GM23338 (cell line): Measurements from ENCODE around the gene PARD6B. TPM values are rescaled to one million over a fixed set of nuclear protein-coding genes. Genes with fewer than 3 reads are reported as not detected.

Source experiments
- CREB1 ChIP-seq: fragments of 250-450 bp; sonication (Bioruptor Pico); IDR thresholded peaks from 2 replicates; pipeline ENCODE4 v1.5.0; 2020; ENCODE audit warnings: low read depth, mild to moderate bottlenecking, moderate library complexity
- CTCF ChIP-seq, 2 experiments: fragments of 200-600 bp in 1 of 2; sonication (generic) in 1 of 2; conservative IDR thresholded peaks; 2 replicates each; pipeline versions ENCODE4 v1.5.1 to v1.6.1; 2016 to 2017; ENCODE audit warnings: antibody characterized with exemption in 2 of 2, low read depth in 2 of 2, mild to moderate bottlenecking in 2 of 2, moderate library complexity in 1 of 2
- ETS1 ChIP-seq: IDR thresholded peaks from 2 replicates; pipeline ENCODE4 v1.6.1; 2016; ENCODE audit warnings: antibody characterized with exemption
- EZH2phosphoT487 ChIP-seq: fragments of 200-600 bp; sonication (generic); IDR thresholded peaks from one replicate; pipeline ENCODE4 v1.8.1; 2018; ENCODE audit warnings: antibody characterized with exemption; ENCODE audit not compliant: unreplicated experiment
- JUNB ChIP-seq: IDR thresholded peaks from one replicate; pipeline ENCODE4 v1.6.1; 2016; ENCODE audit warnings: antibody characterized with exemption; ENCODE audit not compliant: unreplicated experiment
- NANOG ChIP-seq: IDR thresholded peaks from 2 replicates; pipeline ENCODE4 v1.6.1; 2016; ENCODE audit warnings: antibody characterized with exemption, borderline replicate concordance
- POLR2AphosphoS5 ChIP-seq: IDR thresholded peaks from 2 replicates; pipeline ENCODE4 v1.6.1; 2016; ENCODE audit warnings: antibody characterized with exemption, low read depth
- REST ChIP-seq: IDR thresholded peaks from one replicate; pipeline ENCODE4 v1.6.1; 2018; ENCODE audit warnings: antibody characterized with exemption; ENCODE audit not compliant: unreplicated experiment
- STAT1 ChIP-seq: IDR thresholded peaks from one replicate; pipeline ENCODE4 v1.6.1; 2016; ENCODE audit warnings: antibody characterized with exemption; ENCODE audit not compliant: unreplicated experiment
- ZNF114 ChIP-seq: fragments of 250-450 bp; sonication (Bioruptor Pico); IDR thresholded peaks from 2 replicates; pipeline ENCODE4 v1.5.0; 2020; ENCODE audit warnings: mild to moderate bottlenecking, moderate library complexity
- ZNF331 ChIP-seq: fragments of 250-450 bp; sonication (Bioruptor Pico); IDR thresholded peaks from 2 replicates; pipeline ENCODE4 v1.5.0; 2020; ENCODE audit warnings: low read depth, mild to moderate bottlenecking, moderate library complexity
- polyA plus RNA-seq: library from polyadenylated mRNA; unstranded; fragments of >200 nt; fragmentation: Nextera tagmentation; extraction: Ambion mirVana; gene quantifications from 2 replicates; pipeline ENCODE4 v1.2.1, GENCODE V29; 2016
- total RNA-seq: library from RNA; depleted of rRNA; stranded (reverse); fragments of >200 nt; shearing (Covaris generic); gene quantifications from 2 replicates; pipeline ENCODE4 v1.2.3, GENCODE V29; 2014
- TF ChIP-seq, protein P1 (sequence below): fragments of 250-450 bp; sonication (Bioruptor Pico); IDR thresholded peaks from 2 replicates; pipeline ENCODE4 v1.5.0; 2020; ENCODE audit warnings: mild to moderate bottlenecking, moderate library complexity

PARD6B gene
- total and polyA plus RNA-seq, 2 experiments from 2014 or later = 23.5 to 29.2 TPM

- TF ChIP-seq, protein P1, sequence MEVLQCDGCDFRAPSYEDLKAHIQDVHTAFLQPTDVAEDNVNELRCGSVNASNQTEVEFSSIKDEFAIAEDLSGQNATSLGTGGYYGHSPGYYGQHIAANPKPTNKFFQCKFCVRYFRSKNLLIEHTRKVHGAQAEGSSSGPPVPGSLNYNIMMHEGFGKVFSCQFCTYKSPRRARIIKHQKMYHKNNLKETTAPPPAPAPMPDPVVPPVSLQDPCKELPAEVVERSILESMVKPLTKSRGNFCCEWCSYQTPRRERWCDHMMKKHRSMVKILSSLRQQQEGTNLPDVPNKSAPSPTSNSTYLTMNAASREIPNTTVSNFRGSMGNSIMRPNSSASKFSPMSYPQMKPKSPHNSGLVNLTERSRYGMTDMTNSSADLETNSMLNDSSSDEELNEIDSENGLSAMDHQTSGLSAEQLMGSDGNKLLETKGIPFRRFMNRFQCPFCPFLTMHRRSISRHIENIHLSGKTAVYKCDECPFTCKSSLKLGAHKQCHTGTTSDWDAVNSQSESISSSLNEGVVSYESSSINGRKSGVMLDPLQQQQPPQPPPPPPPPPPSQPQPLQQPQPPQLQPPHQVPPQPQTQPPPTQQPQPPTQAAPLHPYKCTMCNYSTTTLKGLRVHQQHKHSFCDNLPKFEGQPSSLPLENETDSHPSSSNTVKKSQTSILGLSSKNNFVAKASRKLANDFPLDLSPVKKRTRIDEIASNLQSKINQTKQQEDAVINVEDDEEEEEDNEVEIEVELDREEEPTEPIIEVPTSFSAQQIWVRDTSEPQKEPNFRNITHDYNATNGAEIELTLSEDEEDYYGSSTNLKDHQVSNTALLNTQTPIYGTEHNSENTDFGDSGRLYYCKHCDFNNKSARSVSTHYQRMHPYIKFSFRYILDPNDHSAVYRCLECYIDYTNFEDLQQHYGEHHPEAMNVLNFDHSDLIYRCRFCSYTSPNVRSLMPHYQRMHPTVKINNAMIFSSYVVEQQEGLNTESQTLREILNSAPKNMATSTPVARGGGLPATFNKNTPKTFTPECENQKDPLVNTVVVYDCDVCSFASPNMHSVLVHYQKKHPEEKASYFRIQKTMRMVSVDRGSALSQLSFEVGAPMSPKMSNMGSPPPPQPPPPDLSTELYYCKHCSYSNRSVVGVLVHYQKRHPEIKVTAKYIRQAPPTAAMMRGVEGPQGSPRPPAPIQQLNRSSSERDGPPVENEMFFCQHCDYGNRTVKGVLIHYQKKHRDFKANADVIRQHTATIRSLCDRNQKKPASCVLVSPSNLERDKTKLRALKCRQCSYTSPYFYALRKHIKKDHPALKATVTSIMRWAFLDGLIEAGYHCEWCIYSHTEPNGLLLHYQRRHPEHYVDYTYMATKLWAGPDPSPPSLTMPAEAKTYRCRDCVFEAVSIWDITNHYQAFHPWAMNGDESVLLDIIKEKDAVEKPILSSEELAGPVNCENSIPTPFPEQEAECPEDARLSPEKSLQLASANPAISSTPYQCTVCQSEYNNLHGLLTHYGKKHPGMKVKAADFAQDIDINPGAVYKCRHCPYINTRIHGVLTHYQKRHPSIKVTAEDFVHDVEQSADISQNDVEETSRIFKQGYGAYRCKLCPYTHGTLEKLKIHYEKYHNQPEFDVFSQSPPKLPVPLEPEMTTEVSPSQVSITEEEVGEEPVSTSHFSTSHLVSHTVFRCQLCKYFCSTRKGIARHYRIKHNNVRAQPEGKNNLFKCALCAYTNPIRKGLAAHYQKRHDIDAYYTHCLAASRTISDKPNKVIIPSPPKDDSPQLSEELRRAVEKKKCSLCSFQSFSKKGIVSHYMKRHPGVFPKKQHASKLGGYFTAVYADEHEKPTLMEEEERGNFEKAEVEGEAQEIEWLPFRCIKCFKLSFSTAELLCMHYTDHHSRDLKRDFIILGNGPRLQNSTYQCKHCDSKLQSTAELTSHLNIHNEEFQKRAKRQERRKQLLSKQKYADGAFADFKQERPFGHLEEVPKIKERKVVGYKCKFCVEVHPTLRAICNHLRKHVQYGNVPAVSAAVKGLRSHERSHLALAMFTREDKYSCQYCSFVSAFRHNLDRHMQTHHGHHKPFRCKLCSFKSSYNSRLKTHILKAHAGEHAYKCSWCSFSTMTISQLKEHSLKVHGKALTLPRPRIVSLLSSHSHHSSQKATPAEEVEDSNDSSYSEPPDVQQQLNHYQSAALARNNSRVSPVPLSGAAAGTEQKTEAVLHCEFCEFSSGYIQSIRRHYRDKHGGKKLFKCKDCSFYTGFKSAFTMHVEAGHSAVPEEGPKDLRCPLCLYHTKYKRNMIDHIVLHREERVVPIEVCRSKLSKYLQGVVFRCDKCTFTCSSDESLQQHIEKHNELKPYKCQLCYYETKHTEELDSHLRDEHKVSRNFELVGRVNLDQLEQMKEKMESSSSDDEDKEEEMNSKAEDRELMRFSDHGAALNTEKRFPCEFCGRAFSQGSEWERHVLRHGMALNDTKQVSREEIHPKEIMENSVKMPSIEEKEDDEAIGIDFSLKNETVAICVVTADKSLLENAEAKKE (CRISPR knock-in tag) = no peak
- TF ChIP-seq POLR2AphosphoS5 = no peak
- TF ChIP-seq NANOG = no peak
- no peak for TF ChIP-seq CTCF (conservative IDR thresholded peaks at IDR 0.05; ENCODE audit: low read depth in 2 of 2)
- TF ChIP-seq ZNF331 (CRISPR knock-in tag) = no peak
- TF ChIP-seq STAT1 = no peak
- no peak for TF ChIP-seq ZNF114 (CRISPR knock-in tag)
- TF ChIP-seq CREB1 (CRISPR knock-in tag) = no peak
- no peak for TF ChIP-seq EZH2phosphoT487
- TF ChIP-seq JUNB = no peak
- no peak for TF ChIP-seq REST
- no peak for TF ChIP-seq ETS1
Measured at GRCh38 chr20:50723672-50724071, 7.7 kb upstream of the PARD6B start (continued).
